RPMI8226 (cell line): Measurements from ENCODE around the gene PTS.

Source experiments
- DNase-seq: peaks from one replicate; pipeline ENCODE4 v3.0.0-alpha.2; 2015

Gene PTS

DNA sequence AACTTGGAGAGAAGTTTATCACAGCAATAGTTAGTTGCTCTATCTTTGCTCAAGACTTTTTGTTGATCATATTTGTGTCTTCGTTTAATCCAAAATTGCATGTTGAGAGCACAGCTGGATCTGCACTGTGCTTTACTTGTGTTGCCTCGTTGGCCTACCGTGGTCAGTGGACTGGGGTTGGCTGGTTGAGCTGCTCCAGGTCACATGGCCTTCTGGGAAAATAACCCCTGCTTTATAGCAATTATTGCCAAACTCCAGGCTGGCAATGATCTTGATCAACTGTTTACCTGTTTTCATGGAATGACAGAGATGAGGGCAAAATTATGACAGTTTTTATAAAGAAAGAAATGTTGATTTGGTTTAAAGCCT is 40.2 kb downstream of the PTS start:
- DNase-seq, result no peak

DNA sequence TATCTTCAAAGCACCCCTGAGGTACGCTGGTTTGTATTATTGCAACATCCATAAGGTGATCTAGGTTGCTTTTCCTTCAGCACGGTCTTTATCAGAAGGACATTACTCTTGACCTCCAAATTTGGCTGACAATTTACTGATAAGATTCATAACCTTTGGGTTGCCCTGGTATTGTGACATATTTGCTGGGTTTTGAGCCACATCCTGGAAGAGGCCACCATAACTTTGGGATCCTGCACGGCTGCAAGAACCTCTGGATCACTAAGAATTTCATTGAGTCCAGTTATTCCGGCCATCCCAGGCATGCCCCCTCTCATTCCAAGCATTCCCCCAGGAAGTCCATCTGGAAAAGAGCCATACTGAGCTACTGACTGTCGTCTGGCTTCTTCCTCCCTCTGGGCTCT is 41.0 kb downstream of the PTS start:
- DNase-seq, result no peak

DNA sequence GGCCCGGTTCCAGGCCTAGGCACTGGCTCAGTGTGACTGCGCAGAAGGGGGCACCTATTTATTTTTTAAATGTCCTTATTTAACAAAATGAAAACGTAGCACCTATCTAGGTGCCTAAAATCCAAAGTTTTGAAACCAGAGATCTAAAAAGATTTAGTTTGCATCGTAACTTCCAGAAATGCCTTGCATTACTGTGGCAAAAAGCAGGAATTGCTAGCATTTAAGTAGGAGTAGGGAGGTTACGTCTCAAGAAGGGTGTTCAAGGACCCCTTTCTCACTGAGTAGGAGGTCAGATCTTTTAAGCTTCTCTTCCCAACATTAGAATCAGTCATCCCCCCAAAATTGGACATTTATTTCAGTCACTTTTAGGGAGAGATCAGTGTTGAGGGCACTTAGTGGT is 42.2 kb downstream of the PTS start:
- no peak for DNase-seq

- DNase-seq, result no peak
Measured at GRCh38 chr11:112269139-112269538, 42.9 kb downstream of the PTS start.

DNA sequence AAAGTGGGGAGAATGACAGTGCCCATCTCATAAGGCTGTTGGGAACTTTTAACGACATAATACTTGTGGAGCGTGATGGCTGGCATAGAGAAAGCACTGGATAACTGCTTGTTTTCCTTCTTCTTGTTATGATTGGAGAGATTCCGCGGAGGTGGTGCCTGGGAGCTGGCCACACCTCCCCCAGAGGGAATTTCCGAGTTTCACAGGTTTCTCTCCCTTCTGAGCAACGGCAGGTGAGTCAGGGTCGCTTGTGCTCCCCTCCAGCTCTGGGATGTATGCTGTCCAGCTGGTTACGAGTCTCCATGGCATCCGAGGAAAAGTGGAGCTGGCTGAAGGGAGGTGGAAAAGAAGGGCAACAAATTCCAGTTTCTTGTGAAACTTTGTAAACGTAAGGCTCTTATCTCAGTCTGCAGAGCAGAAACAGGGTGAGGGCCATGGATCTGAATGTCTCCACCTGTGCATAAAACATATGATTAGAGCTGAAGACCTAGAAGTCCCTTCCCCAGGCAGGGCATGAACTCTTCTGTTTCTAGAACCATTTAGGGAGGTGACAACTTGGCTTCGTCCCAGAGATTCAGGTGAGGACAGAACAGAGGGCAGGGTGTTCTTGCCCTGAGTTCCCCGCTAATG is 44.4 kb downstream of the PTS start:
- DNase-seq, result no peak

- no peak for DNase-seq
Measured at GRCh38 chr11:112271242-112271641, 45.0 kb downstream of the PTS start.

GRCh38 chr11:112273066-112273465 is 46.8 kb downstream of the PTS start:
- DNase-seq, result no peak

DNA sequence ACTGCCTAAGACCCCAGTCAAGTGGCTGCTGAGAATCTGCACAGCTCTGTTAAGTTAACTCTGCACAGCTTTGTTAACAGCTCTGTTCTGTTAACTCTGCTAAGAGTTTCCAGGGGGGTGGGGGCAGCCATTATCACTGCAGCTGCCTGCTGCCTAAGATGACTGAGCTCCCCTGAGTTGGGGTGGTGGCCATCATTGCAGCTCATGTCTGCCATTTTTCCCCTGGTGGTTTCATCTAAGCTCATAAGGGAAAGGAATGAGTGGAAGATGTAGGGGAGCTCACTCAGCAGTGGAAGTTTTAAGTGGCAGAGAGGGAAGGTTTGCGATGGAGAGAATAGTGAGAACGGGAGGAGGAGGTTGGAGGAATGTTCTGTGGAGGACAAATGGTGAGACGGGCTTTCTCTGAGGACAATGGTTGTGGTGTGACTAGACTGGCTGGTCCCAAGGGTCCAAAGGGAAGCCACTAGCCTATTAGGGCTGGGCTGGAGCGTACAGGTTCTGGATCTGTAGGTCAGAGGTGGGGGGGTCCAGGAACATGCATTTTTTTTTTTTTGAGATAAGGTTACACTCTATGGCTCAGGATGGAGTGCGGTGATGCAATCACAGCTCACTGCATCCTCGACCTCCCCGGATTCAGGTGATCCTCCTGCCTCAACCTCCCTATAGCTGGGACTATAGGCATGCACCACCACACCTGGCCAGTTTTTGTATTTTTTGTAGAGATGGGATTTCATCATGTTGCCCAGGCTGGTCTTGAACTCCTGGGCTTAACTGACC is 48.0 kb downstream of the PTS start:
- no peak for DNase-seq

- no peak for DNase-seq
Measured at GRCh38 chr11:112277029-112277428, 50.8 kb downstream of the PTS start.

- DNase-seq, result no peak
Measured at GRCh38 chr11:112277941-112278340, 51.7 kb downstream of the PTS start.

DNA sequence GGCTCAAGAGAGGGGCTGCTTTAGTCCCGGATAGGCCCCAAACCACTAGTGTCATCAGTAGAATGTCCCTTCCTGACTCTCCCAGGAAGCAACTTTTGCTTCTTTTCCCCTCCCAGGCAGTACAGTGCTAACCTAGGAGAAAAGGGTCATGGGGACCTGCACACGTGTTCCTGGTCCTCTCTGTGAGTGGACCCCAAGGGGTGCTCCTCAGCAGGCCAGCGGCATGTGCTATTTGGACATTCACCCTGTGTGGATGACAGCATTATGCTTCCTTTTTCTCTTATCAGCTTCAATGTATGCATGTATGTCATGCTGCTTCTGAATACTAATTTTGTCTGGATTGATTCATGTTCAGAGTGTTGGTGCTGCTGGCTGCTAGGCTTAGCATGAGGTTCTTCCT is 52.6 kb downstream of the PTS start:
- no peak for DNase-seq

GRCh38 chr11:112279901-112280267 is 53.7 kb downstream of the PTS start:
- DNase-seq, result peak; percentile 71

DNA sequence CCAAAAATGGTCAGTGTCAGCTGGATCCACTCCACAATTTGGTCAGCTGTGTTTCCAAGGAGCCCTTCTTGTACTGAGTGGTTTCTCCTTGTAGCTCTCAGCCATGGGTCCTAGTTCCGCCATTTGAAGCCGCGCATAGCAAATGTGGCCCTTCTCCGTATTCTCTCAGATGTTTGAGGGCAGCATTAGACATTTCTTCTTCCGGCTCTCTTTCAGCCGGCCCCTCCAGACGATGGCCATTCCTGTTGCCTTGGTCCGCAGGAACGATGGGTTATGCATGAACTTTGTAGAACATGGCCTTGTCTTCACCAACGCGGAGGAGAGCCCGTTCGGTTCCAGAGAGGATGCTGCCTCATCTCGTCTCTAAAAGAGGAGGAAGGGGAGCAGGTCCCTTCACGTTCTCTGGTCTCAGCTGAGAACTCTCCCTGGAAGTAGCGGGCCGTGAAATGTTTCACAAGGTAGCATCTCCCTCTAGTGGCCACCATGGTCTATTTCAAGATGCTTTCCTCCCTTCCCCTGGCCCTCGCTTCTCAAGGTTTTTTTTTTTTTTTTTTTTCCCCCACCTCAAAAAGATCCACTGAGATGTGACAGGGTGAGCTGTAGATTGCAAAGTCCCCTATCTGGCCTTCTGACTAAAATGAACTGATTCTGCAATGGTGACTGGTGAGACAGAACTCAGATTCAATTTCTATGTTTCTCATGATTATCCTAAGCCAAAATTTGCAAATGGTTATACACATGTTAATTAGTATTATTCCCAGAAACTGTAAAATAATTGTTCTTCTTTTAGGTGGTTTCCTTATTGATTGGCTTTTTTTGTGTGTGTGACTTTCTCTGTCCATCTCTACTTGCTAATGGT is 54.3 kb downstream of the PTS start:
- DNase-seq, result peak; percentile 90

GRCh38 chr11:112281726-112282125 is 55.5 kb downstream of the PTS start:
- DNase-seq, result peak; percentile 33
